Measurements from ENCODE around the gene TTC23L.
A peak's percentile ranks its signal among the peaks of the same experiment; 100 is the strongest.

DNA sequence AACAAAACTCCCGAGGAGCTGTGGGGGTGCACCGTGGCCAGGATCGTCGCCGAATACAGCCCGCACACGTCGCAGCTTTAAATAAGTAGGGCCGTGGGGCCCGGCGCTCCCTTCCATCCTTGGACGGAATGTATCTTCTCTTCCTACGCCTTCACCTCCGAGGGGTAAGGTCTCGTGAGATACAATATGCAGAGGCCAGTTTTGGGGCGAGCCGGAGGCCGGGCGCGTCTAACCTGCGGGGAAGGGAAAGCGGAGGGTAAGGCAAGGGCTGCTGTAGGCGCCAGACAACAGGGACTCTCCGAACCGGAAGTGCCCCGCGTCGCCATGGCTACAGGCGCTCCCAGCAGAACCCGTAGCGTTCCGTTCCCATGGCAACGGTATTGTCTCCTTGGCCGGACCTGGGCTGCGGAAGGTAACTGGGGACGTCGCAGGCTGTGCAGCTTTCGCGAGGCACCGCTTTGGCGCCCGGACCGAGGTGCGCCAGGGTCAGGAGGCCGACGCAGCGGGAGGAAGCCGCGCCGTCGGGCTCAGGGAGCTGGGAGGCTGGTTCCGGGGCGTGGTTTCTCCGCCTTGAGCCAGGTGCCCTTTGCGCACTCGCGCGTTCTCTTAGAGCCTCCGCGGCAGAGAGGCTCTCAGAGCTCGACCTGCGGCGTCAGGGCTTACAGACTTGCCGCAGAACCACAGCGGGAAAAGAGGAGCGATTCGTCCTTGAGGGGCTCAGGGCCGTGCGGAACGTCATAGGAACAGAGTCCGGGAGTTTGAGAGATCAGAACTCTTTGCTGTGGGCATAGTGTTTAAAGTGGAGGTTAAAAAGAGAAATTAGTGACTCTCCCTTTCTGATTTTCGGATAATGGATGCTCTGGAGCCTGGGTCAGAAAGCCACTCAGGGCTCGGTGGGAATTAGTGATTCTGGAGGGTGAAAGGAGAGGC is at the start of gene TTC23L:
- TF ChIP-seq, protein P1, sequence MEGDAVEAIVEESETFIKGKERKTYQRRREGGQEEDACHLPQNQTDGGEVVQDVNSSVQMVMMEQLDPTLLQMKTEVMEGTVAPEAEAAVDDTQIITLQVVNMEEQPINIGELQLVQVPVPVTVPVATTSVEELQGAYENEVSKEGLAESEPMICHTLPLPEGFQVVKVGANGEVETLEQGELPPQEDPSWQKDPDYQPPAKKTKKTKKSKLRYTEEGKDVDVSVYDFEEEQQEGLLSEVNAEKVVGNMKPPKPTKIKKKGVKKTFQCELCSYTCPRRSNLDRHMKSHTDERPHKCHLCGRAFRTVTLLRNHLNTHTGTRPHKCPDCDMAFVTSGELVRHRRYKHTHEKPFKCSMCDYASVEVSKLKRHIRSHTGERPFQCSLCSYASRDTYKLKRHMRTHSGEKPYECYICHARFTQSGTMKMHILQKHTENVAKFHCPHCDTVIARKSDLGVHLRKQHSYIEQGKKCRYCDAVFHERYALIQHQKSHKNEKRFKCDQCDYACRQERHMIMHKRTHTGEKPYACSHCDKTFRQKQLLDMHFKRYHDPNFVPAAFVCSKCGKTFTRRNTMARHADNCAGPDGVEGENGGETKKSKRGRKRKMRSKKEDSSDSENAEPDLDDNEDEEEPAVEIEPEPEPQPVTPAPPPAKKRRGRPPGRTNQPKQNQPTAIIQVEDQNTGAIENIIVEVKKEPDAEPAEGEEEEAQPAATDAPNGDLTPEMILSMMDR (IDR thresholded peaks at IDR 0.05) = no peak
- TF ChIP-seq POLR2A (IDR thresholded peaks at IDR 0.05) = peak; percentile 26
